Calu3 (cell line): ENCODE measurements around the gene GMPR2. TPM values are rescaled to one million over a fixed set of nuclear protein-coding genes. Genes with fewer than 3 reads are reported as not detected.

Source experiments
- BruUV-seq: library from RNA; stranded (reverse); fragments of 400-500 nt; replicated peaks from 2 replicates; lab custom pipeline; 2021; lab: Mats Ljungman, UMichigan
- CTCF ChIA-PET: fragments of 300-600 bp; sonication (Branson Sonifier 250); formaldehyde crosslinking; loops from one replicate; lab custom pipeline; 2022; ENCODE audit warnings: antibody characterized with exemption; lab: Charles Lee
- DNase-seq: peaks from one replicate; pipeline ENCODE4 v3.0.0; 2022
- H3K27ac Mint-ChIP-seq: one replicate; pipeline ENCODE4 v1.8.0; 2022; ENCODE audit warnings: mixed read lengths; ENCODE audit not compliant: unreplicated experiment
- H3K27me3 Mint-ChIP-seq: one replicate; pipeline ENCODE4 v1.8.0; 2022; ENCODE audit warnings: mixed read lengths; ENCODE audit not compliant: unreplicated experiment
- H3K36me3 Mint-ChIP-seq: one replicate; pipeline ENCODE4 v1.8.0; 2022; ENCODE audit warnings: mild to moderate bottlenecking, moderate library complexity, mixed read lengths; ENCODE audit not compliant: insufficient read depth, unreplicated experiment
- H3K4me1 Mint-ChIP-seq: one replicate; pipeline ENCODE4 v1.8.0; 2022; ENCODE audit warnings: mild to moderate bottlenecking, low read depth, mixed read lengths; ENCODE audit not compliant: unreplicated experiment
- H3K4me3 Mint-ChIP-seq: one replicate; pipeline ENCODE4 v1.8.0; 2022; ENCODE audit warnings: mild to moderate bottlenecking, low read depth, moderate library complexity, mixed read lengths; ENCODE audit not compliant: unreplicated experiment
- H3K9me3 Mint-ChIP-seq: one replicate; pipeline ENCODE4 v1.8.0; 2022; ENCODE audit warnings: low read depth, mixed read lengths; ENCODE audit not compliant: unreplicated experiment
- intact Hi-C: fragments of 100-400 bp; cut with micrococcal nuclease; formaldehyde crosslinking; loops from one replicate; pipeline ENCODE4 v1.10.0; 2022; ENCODE audit not compliant: unreplicated experiment
- total RNA-seq: library from RNA; stranded (reverse); gene quantifications from 2 replicates; pipeline ENCODE4 v1.2.3, GENCODE V29; 2022
- TF ChIP-seq, protein P1 (sequence below): fragments of 200-600 bp; IDR thresholded peaks from one replicate; pipeline ENCODE4 v1.8.0; 2022; ENCODE audit warnings: antibody characterized with exemption; ENCODE audit not compliant: unreplicated experiment

Gene GMPR2
- total RNA-seq, 1 experiment from 2014 or later: 63.4 TPM

DNA sequence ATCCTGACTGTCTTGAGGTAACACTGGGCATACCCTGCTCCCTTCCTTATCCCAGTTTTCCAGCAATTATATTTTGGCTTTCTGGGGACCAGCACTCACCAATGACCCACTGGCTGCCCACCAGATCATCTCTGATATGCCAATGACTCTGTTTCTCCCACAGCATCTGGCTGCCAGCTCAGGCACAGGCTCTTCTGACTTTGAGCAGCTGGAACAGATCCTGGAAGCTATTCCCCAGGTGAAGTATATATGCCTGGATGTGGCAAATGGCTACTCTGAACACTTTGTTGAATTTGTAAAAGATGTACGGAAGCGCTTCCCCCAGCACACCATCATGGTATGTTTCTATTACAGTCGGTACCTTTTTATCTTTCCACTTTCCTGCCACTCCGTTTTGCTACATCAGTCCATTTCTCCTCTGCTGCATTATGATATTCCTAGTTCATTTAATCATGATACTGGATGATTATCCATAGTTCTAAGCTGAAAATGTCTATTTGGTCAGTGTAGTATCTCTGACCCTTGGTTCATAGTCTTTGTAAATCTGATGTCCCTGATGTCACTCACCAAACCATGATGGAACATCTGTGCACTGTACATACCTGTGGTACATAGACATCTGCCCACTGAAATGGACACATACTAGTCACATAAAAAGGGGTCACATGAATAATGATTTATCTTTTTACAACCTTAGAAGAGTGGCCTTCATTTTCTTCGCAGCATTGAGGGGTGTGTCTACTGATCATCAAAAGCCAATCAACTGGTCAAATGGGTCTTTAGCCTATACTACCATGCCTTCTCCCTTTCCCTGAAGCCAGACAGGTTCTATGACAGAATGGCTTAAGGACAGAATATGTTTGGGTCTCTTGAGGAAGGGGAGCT lies 3.3 kb downstream of the GMPR2 start:
- Mint-ChIP-seq H3K4me1 (peaks cover 24% of the 10 kb centered on the region), H3K9me3 (no peaks in the 10 kb centered on the region), H3K27ac (no peak overlapping the region), H3K36me3 (peaks cover 59% of the 10 kb centered on the region), H3K4me3 (no peak overlapping the region), H3K27me3 (no peaks in the 10 kb centered on the region)
- intact Hi-C loops: no loop called here
- TF ChIP-seq, protein P1, sequence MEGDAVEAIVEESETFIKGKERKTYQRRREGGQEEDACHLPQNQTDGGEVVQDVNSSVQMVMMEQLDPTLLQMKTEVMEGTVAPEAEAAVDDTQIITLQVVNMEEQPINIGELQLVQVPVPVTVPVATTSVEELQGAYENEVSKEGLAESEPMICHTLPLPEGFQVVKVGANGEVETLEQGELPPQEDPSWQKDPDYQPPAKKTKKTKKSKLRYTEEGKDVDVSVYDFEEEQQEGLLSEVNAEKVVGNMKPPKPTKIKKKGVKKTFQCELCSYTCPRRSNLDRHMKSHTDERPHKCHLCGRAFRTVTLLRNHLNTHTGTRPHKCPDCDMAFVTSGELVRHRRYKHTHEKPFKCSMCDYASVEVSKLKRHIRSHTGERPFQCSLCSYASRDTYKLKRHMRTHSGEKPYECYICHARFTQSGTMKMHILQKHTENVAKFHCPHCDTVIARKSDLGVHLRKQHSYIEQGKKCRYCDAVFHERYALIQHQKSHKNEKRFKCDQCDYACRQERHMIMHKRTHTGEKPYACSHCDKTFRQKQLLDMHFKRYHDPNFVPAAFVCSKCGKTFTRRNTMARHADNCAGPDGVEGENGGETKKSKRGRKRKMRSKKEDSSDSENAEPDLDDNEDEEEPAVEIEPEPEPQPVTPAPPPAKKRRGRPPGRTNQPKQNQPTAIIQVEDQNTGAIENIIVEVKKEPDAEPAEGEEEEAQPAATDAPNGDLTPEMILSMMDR: no peak
- CTCF ChIA-PET: no interaction called here
- no TSS peak for BruUV-seq
- no peak for DNase-seq

- Mint-ChIP-seq H3K4me3 (no peak overlapping the region), H3K36me3 (peaks cover 57% of the 10 kb centered on the region), H3K4me1 (peaks cover 24% of the 10 kb centered on the region), H3K9me3 (no peaks in the 10 kb centered on the region), H3K27ac (peak overlapping the region; percentile 23), H3K27me3 (no peaks in the 10 kb centered on the region)
- CTCF ChIA-PET: interaction anchor here (0.9 to 1.6 kb wide), 3 partner anchors 13 to 72 kb away, joined by 3 to 4 read pairs (median 4); partner anchors contain the start of gene MDP1
- no TSS peak for BruUV-seq
- TF ChIP-seq, protein P1: no peak
- intact Hi-C loops: no loop called here
- DNase-seq: no peak
These were observed 4.1 kb downstream of the GMPR2 start for GRCh38 chr14:24236689-24237462.

GRCh38 chr14:24237463-24237955 lies 4.8 kb downstream of the GMPR2 start:
- Mint-ChIP-seq H3K27ac (peak overlapping the region; percentile 23), H3K9me3 (no peaks in the 10 kb centered on the region), H3K4me3 (no peak overlapping the region), H3K27me3 (no peaks in the 10 kb centered on the region), H3K36me3 (peaks cover 57% of the 10 kb centered on the region), H3K4me1 (peaks cover 24% of the 10 kb centered on the region)
- intact Hi-C loops: no loop called here
- TF ChIP-seq, protein P1: no peak
- no TSS peak for BruUV-seq
- CTCF ChIA-PET: interaction anchor here (0.9 to 1.6 kb wide), 3 partner anchors 14 to 71 kb away, joined by 3 to 4 read pairs (median 4); partner anchors contain the start of gene MDP1
- DNase-seq: no peak

DNA sequence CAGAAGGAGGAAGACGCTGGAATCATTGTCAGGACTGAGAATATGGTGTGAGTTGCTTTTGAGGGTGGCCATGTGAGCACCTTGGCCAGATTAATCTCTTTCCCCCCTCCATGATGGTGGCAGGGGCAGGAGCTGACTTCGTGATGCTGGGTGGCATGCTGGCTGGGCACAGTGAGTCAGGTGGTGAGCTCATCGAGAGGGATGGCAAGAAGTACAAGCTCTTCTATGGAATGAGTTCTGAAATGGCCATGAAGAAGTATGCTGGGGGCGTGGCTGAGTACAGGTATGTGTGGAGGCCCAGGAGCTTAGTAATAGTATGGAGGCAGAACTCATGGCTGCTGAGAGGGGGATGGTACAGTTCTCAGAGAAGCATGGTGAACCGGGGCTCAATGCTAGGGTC lies 5.4 kb downstream of the GMPR2 start:
- H3K27me3 Mint-ChIP-seq: no peaks in the 10 kb centered on the region
- H3K4me3 Mint-ChIP-seq: no peak overlapping the region
- H3K36me3 Mint-ChIP-seq: peaks cover 57% of the 10 kb centered on the region
- TF ChIP-seq, protein P1: no peak
- H3K4me1 Mint-ChIP-seq: peaks cover 24% of the 10 kb centered on the region
- peak; percentile 13 for DNase-seq
- intact Hi-C loops: no loop called here
- H3K27ac Mint-ChIP-seq: no peak overlapping the region
- CTCF ChIA-PET: interaction anchor here (0.8 to 1.6 kb wide), 3 partner anchors 9 to 70 kb away, joined by 3 to 4 read pairs (median 4); partner anchors contain the start of gene MDP1
- no TSS peak for BruUV-seq
- no peaks in the 10 kb centered on the region for H3K9me3 Mint-ChIP-seq
